Eye (tissue), 1 donor: ENCODE measurements around the gene PTTG1IP.
"Not testable (repeated sequence)": the region's sequence is repeated elsewhere in the genome, so short reads cannot be mapped to it uniquely, and the experiment has no call there.

Experiments
- DNase-seq: peaks from one replicate; pipeline ENCODE4 v3.0.0-alpha.2; 2015

Gene PTTG1IP, protein sequence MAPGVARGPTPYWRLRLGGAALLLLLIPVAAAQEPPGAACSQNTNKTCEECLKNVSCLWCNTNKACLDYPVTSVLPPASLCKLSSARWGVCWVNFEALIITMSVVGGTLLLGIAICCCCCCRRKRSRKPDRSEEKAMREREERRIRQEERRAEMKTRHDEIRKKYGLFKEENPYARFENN

DNA sequence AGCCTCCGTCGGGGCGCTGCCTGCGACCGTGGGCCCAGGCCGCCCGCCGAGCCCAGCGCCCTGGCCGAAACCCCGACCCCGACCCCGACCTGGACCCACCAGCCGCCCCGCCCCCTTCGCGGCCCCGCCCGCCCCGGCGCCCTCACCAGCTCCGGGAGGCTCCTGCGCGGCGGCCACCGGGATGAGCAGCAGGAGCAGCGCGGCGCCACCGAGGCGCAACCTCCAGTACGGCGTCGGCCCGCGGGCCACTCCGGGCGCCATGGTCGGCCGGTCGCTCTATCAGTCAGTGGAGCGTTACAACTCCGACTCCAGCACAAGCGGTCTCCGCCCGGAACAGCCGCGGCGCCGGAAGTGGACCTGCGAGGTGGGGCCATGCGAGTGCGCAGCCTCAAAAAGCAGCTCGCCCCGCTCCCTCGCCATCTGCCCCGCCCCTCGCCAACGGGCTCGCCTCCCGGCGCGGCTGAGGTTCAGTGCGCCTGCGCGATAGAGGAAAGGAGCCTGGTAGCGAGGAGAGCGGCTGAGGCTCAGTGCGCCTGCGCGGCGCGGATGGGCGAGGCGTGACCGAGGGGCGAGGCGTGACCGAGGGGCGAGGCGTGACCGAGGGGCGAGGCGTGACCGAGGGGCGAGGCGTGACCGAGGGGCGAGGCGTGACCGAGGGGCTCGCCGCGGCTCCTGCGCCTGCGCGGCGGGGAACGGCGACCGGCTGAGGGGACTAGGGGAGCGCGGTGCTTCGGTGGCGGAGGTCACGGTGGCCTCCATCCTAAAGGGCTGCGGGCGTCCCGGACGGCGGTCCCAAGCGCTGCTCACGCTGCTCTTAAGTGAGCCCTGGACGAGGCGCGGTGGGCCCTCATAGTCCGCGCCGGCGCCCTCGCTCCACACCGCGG lies at the start of gene PTTG1IP:
Gene PTTG1IP (minus strand): TSS at position 335 of the 884 bp plus-strand sequence. CDS start 74 bp downstream, at position 261.
- peak; percentile 100 for DNase-seq

DNA sequence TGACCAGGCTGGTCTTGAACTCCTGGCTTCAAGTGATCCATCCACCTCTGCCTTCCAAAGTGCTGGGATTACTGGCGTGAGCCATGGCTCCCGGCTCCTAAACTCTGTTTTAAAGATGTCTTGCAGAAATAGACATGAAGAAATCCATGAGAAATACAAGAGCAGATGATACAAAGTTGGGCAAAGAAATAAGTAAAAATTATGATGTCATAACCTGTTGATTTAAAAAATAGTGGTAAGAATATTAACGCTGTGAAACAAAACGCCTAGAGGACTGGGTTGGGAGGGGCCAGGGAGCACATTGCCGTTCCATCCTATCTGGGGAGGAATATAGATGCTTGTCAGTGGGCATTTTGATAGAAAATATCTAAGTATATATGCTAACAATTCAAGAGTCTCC lies 48.4 kb upstream of the PTTG1IP start:
- DNase-seq, result no peak

- DNase-seq, result no peak
These were observed 47.5 kb upstream of the PTTG1IP start, which contains the start of gene ITGB2 for GRCh38 chr21:44920694-44921604. TSS of gene ITGB2 (minus strand) at chr21:44920899. CDS start at chr21:44910782, 10,117 bp downstream.

DNA sequence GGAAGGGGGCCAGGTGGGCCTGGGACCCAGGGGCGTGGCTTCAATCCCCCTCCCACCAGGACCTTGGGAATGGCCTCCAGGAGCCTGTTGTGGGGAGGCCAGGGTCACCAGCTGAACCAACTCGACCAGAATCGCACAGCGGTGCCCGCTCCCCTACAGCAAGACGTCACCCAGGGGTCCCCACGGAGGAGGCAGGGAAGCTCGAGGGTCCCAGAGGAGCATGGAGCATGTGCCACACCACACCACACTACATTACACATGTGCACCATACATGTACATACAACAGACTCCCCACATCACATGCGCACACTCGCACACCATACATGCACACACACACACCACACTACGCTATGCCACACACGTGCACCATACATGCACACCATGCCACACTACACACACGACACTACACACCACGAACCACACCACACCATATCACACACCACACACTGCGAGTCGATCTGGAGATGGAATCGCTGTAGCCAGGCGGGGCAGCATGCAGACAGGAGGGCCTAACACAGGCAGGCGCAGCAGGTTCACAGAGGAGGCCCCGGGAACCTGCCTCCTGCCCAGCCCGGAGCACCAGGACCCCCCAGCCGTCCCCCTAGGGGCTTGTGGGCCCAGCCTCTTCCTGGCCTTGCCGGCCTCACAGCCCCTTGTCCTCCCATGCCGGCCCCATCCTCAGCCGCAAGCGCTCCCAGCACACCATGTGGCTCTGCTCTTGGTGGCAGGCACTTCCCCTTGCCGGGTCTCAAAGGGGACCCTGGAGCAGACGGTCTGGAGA lies 46.6 kb upstream of the PTTG1IP start:
- no peak for DNase-seq

DNA sequence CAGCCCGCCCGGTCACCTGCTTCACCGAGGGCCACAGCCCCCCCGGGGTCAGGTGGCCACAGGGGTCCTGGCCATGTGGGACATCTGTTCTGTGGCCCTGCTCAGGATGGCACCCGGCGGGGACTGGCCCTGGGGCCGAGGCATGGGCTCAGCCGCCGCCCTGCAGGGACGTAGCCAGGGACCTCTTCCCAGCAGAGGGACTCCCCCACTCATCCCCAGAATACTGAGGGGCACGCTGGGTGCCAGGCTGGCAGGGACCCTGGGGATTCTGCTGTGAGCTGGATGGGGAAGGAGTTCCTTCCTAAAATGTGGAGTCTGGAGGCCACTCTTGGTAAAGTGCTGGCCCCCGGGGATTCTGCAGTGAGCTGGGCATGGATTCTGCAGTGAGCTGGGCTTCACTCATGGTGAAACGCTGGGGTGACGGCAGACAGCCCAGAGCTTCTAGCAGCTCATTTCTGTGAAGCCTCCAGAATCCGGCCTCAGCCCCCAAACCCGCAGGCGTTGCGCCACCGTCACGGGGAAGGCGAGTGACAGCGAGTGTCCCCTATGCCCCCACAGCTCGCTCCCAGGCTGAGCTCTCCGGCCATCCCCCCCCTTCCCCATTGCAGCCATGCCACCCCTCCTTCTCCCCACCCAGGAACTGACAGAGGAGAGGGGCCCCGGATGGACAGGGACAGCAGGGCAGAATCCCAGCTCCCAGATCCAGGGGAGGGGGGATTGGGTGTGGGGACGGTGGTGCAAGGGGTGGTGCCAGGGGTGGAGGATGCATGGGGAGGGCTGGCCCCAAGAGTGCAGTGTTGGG lies 45.8 kb upstream of the PTTG1IP start:
- no peak for DNase-seq

DNA sequence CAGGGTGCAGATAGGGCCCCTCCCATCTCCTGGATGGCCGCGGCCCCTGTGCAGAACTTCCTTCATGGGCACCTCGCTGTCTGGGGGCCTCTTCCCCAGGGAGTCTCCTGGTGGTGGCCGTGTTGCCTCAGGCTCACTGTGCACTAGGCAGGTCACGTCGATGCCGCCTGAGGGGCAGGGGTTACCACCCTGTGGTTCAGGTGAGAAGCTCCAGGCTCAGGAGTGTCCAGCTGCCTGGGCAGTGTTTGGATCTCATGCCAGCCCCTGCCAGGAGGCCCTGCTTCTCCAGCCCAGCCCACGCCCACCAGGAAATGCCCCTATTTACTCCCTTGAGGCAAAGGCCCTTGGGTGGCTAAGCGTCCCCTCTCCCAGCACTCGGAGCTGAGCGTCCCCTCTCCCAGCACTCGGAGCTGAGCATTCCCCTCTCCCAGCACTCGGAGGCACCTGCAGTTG lies 45.1 kb upstream of the PTTG1IP start:
- no peak for DNase-seq

DNA sequence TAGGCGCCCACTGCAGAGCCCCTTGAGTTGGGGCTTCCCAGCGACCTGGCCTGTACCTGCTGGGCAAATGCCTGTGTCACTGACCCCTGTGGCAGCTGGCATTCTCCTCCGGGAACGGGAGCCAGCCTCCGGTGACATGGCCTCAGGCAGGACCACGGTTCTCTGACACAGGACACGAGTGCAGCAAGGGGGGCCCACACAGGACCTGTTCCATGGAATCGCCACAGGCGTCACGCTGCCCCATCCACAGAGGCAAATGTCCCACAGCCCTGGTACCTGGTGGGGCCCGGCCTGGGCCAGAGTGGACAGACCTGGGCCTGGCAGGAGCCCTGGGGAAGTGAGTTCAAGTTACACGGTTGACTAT lies 44.6 kb upstream of the PTTG1IP start:
- no peak for DNase-seq

GRCh38 chr21:44917446-44918106 lies 44.1 kb upstream of the PTTG1IP start:
- no peak for DNase-seq

DNA sequence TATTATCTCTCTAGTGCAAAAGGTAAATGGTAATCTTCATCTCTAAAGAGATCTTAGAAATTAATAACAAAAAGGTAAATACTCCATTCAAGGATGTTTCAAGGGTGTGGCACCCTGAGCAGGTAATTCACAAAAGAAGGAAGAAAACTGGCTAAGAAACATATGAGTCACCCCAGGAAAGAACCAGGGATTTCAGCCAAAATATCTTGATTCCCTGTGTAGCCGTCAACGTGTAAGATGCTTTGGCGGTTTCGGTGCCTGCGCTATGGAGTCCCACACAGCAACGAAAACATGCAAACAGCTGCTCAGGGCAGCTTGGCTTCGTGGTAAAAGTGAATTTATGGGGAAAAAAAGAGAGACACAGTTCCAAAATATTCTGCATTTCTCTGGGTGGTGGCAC lies 43.5 kb upstream of the PTTG1IP start:
- no peak for DNase-seq

DNA sequence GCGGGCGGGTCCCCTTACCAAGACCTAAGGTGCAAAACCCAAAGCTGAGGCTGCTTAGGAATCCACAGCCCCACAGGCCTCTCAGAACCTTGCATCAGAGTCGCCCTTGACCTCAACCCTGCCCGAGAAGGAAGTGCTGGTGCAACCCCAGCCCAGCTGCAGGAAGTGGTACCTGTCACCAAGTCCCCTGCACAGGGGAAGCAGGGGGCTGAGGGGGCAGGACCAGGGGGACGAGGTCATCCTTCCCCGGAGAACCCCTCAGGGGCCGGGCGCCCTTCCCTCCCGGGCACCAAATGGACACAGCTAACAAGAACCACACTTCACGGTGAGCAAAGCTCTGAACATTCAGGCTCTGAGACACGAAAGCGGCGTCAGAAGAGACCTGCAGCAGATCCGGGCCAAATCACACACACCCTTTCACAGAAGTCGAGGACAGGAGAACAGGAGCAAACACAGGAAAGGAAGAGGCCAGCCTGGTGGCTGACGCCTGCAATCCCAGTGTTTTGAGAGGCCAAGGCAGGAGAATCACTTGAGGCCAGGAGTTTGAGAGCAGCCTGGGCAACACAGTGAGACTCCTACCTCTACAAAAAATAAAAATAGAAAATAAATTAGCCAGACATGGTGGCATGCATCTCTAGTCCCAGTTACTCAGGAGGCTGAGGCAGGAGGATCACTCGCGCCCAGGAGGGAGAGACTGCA lies 40.8 kb upstream of the PTTG1IP start:
- DNase-seq, result no peak

DNA sequence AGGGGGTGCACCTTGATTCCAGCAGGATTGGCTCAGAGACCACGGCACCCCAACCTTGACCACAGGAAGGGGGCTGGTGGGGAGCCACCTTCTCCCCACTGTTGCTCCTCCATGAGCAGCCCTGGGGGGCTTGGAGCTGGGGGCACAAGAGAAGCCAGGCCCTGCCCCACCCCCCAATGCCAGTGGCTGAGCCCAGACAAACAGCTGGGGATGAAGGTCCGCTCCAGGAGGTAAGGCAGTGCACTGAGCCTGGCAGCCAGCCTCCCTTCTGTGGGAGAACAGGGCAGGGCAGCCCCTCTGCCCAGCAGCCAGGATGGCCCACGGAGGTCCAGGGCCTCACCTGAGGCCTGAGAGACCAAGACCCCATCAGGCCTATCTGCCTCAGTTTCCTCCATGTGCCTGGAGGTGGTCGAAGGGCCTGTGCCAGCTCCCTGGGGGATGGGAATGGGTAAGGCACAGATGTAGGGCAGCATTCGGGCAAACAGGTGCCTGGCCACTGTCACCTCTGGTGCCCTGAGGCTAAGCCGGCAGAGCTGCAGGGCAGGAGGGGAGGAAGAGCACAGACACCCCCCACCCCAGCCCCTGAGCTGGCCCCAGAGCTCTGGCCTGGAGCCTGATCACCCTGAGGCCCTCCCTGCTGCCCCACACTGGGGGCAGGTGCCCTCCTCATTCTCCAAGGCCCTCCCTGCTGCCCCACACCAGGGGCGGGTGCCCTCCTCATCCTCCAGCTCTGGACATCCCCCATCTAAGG lies 40.1 kb upstream of the PTTG1IP start:
- no peak for DNase-seq

DNA sequence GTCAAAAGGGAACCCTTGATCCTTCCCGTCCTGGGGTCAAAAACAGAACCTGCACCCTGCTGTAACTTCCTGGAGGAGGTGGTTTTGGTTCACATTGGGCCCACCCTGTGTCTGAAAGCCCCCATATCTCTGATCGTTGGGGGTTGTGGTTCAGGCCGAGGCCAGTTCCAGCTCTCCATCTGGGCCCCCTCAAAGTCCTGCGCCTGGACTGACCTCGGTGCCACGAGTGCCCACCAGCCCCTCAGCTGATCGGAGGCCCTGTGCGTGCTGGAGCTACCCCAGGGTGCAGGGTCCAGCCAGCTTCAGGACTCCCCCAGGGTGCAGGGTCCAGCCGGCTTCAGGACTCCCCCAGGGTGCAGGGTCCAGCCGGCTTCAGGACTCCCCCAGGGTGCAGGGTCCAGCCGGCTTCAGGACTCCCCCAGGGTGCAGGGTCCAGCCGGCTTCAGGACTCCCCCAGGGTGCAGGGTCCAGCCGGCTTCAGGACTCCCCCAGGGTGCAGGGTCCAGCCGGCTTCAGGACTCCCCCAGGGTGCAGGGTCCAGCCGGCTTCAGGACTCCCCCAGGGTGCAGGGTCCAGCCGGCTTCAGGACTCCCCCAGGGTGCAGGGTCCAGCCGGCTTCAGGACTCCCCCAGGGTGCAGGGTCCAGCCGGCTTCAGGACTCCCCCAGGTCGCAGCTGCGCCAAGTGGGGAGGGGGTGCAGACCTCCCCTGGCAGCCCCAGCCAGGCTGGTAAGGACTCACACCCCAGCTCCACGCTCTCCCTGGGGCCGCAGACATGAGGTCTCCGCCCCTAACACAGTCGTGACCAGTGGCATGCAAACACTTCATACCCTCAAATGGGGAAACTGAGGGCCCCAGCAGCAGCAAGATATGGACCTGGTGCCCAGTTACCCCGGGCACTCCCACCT lies 39.3 kb upstream of the PTTG1IP start:
- not testable (repeated sequence) for DNase-seq

GRCh38 chr21:44912158-44912473 lies 38.6 kb upstream of the PTTG1IP start:
- DNase-seq, result no peak

DNA sequence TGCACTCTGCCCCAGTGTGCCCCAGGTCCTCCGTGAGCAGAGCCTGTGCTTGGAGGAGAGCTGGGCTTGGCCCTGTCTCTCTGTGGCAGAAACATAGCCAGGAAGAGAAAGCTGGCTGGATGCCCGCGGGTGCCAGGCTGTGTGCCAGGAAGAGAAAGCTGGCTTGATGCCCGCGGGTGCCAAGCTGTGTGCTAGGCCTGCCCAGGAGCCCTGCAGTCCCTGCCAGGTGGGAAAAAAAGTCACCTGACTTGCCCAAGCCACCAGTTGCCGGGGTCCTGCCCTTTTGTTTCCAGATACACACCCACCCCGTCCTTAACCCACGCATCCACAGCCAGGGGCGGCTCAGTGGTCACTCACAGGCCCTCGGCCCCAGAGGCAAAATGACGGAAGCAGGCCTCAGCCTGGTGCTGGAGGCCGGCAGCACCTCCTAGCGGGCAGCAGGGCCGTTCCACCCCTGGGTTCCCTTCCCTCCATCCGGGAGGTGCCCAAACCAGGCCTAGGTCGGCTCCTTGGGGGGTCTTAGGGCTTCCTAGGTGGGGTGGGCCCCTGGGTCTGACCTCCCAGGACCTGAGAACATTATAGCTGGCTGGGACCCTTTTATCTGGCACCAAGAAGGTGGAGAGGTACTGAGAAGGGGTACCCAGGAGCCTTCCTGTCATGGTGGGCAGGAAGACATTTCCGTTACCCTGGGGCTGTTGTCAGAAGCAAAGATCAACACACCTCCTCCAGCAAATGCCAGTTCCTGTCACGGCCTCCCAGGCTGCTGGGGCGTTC lies 38.1 kb upstream of the PTTG1IP start:
- no peak for DNase-seq

DNA sequence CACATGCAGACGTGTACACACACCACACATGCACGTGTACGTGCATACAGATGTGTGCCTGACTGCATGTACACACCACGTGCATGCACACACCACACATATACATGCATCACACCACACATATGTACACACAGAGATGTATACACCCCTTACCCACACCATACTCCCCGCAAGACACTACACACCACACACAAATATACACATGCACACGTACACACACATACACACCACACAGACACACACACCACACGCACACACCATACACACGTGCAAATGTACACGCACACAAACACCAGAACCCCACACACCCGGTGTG lies 37.5 kb upstream of the PTTG1IP start:
- DNase-seq, result no peak

DNA sequence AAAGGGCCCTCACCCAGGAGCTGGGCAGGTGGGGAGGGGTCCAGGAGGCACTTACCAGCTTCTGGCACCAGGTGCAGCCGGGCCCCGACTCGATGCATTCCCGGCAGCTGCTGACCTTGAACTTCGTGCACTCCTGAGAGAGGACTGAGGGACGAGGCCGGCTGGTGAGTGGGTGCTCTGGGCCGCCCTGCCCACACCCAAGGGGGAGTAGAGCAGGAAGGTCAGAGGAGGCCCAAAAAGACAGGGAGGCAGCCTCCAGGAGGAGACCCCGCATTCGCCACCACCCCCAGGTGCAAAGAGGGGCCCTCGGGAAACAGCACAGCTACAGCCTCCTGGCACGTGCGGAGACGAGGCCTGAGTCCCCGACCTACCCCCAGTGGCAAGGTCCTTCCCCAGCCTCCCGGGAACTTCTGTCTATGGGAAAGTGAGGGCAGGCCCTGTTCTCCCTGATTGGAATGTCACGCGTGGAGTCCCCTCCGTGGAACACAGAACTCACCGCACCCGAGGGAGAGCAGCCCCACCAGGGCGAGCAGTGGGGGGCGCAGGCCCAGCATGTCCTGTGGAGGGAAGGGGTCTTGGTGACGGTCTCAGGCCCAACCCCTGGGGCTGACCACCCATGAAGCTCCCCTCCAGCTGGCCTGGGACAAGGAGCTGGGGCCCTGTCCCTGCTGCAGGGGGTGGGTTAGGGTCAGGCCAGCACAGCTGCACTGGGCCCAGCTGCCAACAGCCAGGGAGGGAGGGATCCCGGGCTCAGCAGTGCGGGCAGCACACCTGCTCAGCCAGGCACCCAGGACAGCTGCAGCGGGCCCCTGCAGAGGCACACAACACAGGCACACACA lies 37.0 kb upstream of the PTTG1IP start:
- no peak for DNase-seq

DNA sequence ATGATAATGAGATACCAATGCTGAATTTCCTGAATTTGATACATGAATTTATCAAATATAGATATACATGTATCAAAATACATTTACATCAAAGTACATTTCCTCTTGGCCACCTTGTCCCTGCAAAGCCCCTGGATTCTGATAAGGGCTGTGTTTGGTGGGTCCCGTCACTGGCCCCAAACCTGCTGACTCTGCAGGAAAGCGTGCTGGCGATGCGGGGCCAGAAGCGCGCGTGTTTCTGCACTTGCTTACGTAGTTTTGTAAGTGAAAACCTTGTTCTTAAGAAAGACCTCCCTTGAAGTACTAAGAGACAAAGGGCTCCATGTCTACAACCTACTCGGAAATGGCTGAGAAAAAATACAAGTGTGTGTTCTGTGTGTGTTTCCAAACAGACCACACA lies 36.2 kb upstream of the PTTG1IP start:
- no peak for DNase-seq
